K562 (cell line): ENCODE measurements around the gene STC2. TPM values are rescaled to one million over a fixed set of nuclear protein-coding genes. Genes with fewer than 3 reads are reported as not detected.
A peak's percentile ranks its signal among the peaks of the same experiment; 100 is the strongest.

Experiments
- ETV1 ChIP-seq: fragments of 450-650 bp; conservative IDR thresholded peaks from 2 replicates; pipeline ENCODE4 v1.6.1; 2016; ENCODE audit warnings: missing genetic modification characterization, control low read depth, low read depth, missing compliant biosample characterization
- FOXP4 ChIP-seq: sonication (generic); formaldehyde crosslinking; IDR thresholded peaks from 2 replicates; pipeline ENCODE4 v1.8.0; 2022; ENCODE audit warnings: mild to moderate bottlenecking, missing genetic modification reagents, borderline replicate concordance
- HEY1 ChIP-seq: fragments of 250-450 bp; sonication (Bioruptor Pico); IDR thresholded peaks from 2 replicates; pipeline ENCODE4 v1.5.0; 2020; ENCODE audit warnings: mild to moderate bottlenecking, moderate library complexity, borderline replicate concordance
- HMGN3 ChIP-seq: IDR thresholded peaks from 2 replicates; pipeline ENCODE4 v1.6.1; 2011; ENCODE audit warnings: borderline replicate concordance, low read depth, mild to moderate bottlenecking, mixed read lengths, low read length; ENCODE audit not compliant: insufficient read length; ENCODE audit errors: extremely low read depth
- KAT7 ChIP-seq: sonication (generic); formaldehyde crosslinking; IDR thresholded peaks from 2 replicates; pipeline ENCODE4 v1.8.0; 2022; ENCODE audit warnings: missing genetic modification reagents, mild to moderate bottlenecking, borderline replicate concordance
- KLF6 ChIP-seq: fragments of 250-450 bp; sonication (Bioruptor Pico); IDR thresholded peaks from 2 replicates; pipeline ENCODE4 v1.4.0; 2020; ENCODE audit warnings: mild to moderate bottlenecking, moderate library complexity, borderline replicate concordance
- NRF1 ChIP-seq, 2 experiments: fragments of 450-650 bp; IDR thresholded peaks in 1 of 2; conservative IDR thresholded peaks in 1 of 2; 2 replicates each; pipeline ENCODE4 v1.6.1; 2014; ENCODE audit warnings: mild to moderate bottlenecking in 2 of 2
- NUFIP1 ChIP-seq: fragments of 450-650 bp; IDR thresholded peaks from 2 replicates; pipeline ENCODE4 v1.6.1; 2018; ENCODE audit not compliant: partially characterized antibody
- PATZ1 ChIP-seq: fragments of 250-450 bp; sonication (Bioruptor Pico); IDR thresholded peaks from 2 replicates; pipeline ENCODE4 v1.5.0; 2020; ENCODE audit warnings: mild to moderate bottlenecking, borderline replicate concordance
- PTTG1 ChIP-seq: fragments of 450-650 bp; IDR thresholded peaks from 2 replicates; pipeline ENCODE4 v1.6.1; 2016; ENCODE audit warnings: low read depth, mild to moderate bottlenecking, missing genetic modification characterization, missing compliant biosample characterization
- SLC30A9 ChIP-seq: fragments of 250-450 bp; sonication (Bioruptor Pico); IDR thresholded peaks from 2 replicates; pipeline ENCODE4 v1.8.0; 2022; ENCODE audit warnings: mild to moderate bottlenecking, moderate library complexity
- SMAD4 ChIP-seq: fragments of 250-450 bp; sonication (Bioruptor Pico); conservative IDR thresholded peaks from 2 replicates; pipeline ENCODE4 v1.8.0; 2021; ENCODE audit warnings: inconsistent platforms, mild to moderate bottlenecking, moderate library complexity
- SNRNP70 ChIP-seq: fragments of 200-400 bp; formaldehyde crosslinking; optimal IDR thresholded peaks from 2 replicates; pipeline ENCODE3; 2017; ENCODE audit warnings: low read depth, low read length
- STAT6 ChIP-seq: sonication (generic); formaldehyde crosslinking; IDR thresholded peaks from 2 replicates; pipeline ENCODE4 v1.8.1; 2023; ENCODE audit warnings: mild to moderate bottlenecking, missing genetic modification reagents
- TEAD1 ChIP-seq, 2 experiments: fragments of 450-650 bp in 1 of 2; sonication (generic) in 1 of 2; formaldehyde crosslinking; IDR thresholded peaks; 2 replicates each; pipeline versions ENCODE4 v1.4.0 to v1.8.0; 2020 to 2022; ENCODE audit warnings: mild to moderate bottlenecking in 2 of 2, missing genetic modification reagents in 1 of 2
- ZNF12 ChIP-seq: sonication (generic); formaldehyde crosslinking; IDR thresholded peaks from 2 replicates; pipeline ENCODE4 v1.4.0; 2020; ENCODE audit warnings: mild to moderate bottlenecking, missing genetic modification reagents
- ZNF121 ChIP-seq: sonication (generic); formaldehyde crosslinking; conservative IDR thresholded peaks from 2 replicates; pipeline ENCODE4 v1.8.0; 2022; ENCODE audit warnings: missing genetic modification reagents
- ZNF140 ChIP-seq: fragments of 250-450 bp; sonication (Bioruptor Pico); IDR thresholded peaks from 2 replicates; pipeline ENCODE4 v1.8.0; 2021; ENCODE audit warnings: moderate library complexity, mild to moderate bottlenecking, inconsistent platforms
- ZNF232 ChIP-seq: sonication (generic); formaldehyde crosslinking; IDR thresholded peaks from 2 replicates; pipeline ENCODE4 v1.8.0; 2022; ENCODE audit warnings: mild to moderate bottlenecking, missing genetic modification reagents
- ZNF707 ChIP-seq: fragments of 250-450 bp; sonication (Bioruptor Pico); conservative IDR thresholded peaks from 2 replicates; pipeline ENCODE4 v1.8.0; 2022; ENCODE audit warnings: inconsistent platforms, mild to moderate bottlenecking, moderate library complexity
- polyA plus RNA-seq, 8 experiments: library from polyadenylated mRNA; depleted of rRNA in 4 of 8; stranded (reverse) in 5 of 8; unstranded in 3 of 8; fragments of >200 nt; fragmentation: Nextera tagmentation in 2 of 8; fragmentation: Illumina TruSeq in 1 of 8; extraction: Ambion mirVana in 2 of 8; extraction: Trizol in 1 of 8; gene quantifications; 2 replicates each; pipeline versions ENCODE4 v1.2.1 to v1.2.3, GENCODE V29; 2011 to 2014; ENCODE audit warnings: inconsistent platforms in 1 of 8, missing spikeins in 1 of 8
- total RNA-seq, 7 experiments: library from RNA; depleted of rRNA in 6 of 7; stranded (reverse); fragments of >200 nt in 6 of 7; fragmentation: Illumina TruSeq in 2 of 7; extraction: Trizol in 2 of 7; gene quantifications; 2 replicates each; pipeline versions ENCODE4 v1.2.1 to v1.2.3, GENCODE V29; 2011 to 2021; ENCODE audit warnings: low replicate concordance in 1 of 7

The STC2 gene
- total and polyA plus RNA-seq, 9 of the 15 experiments (the other 6 are each of a cell fraction or from before 2014, with no cell fraction given) = 0.62 to 31.7 (median 7.4) TPM

- TF ChIP-seq FOXP4 (CRISPR knock-in tag) = 0 out of 2 replicates have a peak, but pooled peaks have one; percentile 49
- no peak for TF ChIP-seq KAT7 (CRISPR knock-in tag)
- no peak for TF ChIP-seq ZNF121 (CRISPR knock-in tag)
- no peak for TF ChIP-seq SNRNP70
- TF ChIP-seq PATZ1 (CRISPR knock-in tag) = no peak
- no peak for TF ChIP-seq SMAD4 (CRISPR knock-in tag)
- no peak for TF ChIP-seq HEY1 (CRISPR knock-in tag)
- no peak; a peak in 1 of 4 replicates for TF ChIP-seq TEAD1 (CRISPR knock-in tag; IDR thresholded peaks at IDR 0.05)
- no peak for TF ChIP-seq ZNF707 (CRISPR knock-in tag)
- TF ChIP-seq NUFIP1 = no peak
- TF ChIP-seq STAT6 (CRISPR knock-in tag) = no peak
- no peak for TF ChIP-seq ZNF140 (CRISPR knock-in tag)
- TF ChIP-seq HMGN3 = peak; percentile 61
- TF ChIP-seq KLF6 (CRISPR knock-in tag) = no peak
- peak; percentile 62; the same call in 1 of the 2 replicates for TF ChIP-seq ZNF232 (CRISPR knock-in tag)
- no peak for TF ChIP-seq PTTG1
- 0 out of 2 replicates have a peak, but pooled peaks have one; percentile 9 for TF ChIP-seq ETV1
- 0 out of 2 replicates have a peak, but pooled peaks have one; percentile 56 for TF ChIP-seq ZNF12 (CRISPR knock-in tag)
- no peak for TF ChIP-seq SLC30A9 (CRISPR knock-in tag)
- peak; percentile 86 to 88 for TF ChIP-seq NRF1 (conservative IDR thresholded peaks at IDR 0.05 in 1 of 2, IDR thresholded peaks at IDR 0.05 in 1 of 2)
Measured at GRCh38 chr5:173327948-173328843, at the start of gene STC2 (continued).
